ENCODE measurements around the gene NRTN. TPM values are rescaled to one million over a fixed set of nuclear protein-coding genes. Genes with fewer than 3 reads are reported as not detected.

Gene NRTN
- total RNA-seq, result 1 to 10 TPM; 1.1 to 3.8 (median 1.4) TPM

GRCh38 chr19:5804516-5805461, at the start of gene NRTN:
Gene NRTN, plus strand, starts transcription at chr19:5805067. Its CDS starts 19,099 bp downstream, at chr19:5824166.
- no peaks in the 10 kb centered on the region for H3K9me3 ChIP-seq
- no peak for DNase-seq
- peaks cover 0 to 63% (median 3%) of the 10 kb centered on the region in 4 donors for H3K27me3 ChIP-seq
- TF ChIP-seq POLR2A (IDR thresholded peaks at IDR 0.05) (no peak), CTCF (IDR thresholded peaks at IDR 0.05) (no peak)
- H3K4me1 ChIP-seq, result peaks cover 9 to 49% (median 21%) of the 10 kb centered on the region in 3 donors
- intact Hi-C loops (cut with DNase I), result loop anchor here (2.0 kb wide), 1 partner anchor 88 kb away; no protein-coding TSS in a partner anchor
- peak within 1 kb of the TSS; percentile 24 to 81 (median 78) for H3K27ac ChIP-seq
- no peaks in the 10 kb centered on the region for H3K36me3 ChIP-seq
- 3 to 11% methylated on average over 7 of the region's 107 CpGs for WGBS, 2 donors
- H3K4me3 ChIP-seq, result peak within 1 kb of the TSS in 3 of 4 donors; percentile 43 to 61 (median 45)

GRCh38 chr19:5762608-5763217, 42.2 kb upstream of the NRTN start:
- TF ChIP-seq CTCF (IDR thresholded peaks at IDR 0.05) (no peak), POLR2A (IDR thresholded peaks at IDR 0.05) (no peak)
- Histone ChIP-seq H3K9me3 (no peaks in the 10 kb centered on the region), H3K36me3 (no peaks in the 10 kb centered on the region), H3K27ac (no peak overlapping the region), H3K4me1 (no peaks in the 10 kb centered on the region), H3K4me3 (no peak overlapping the region), H3K27me3 (peaks cover 0 to 6% (median 0%) of the 10 kb centered on the region in 4 donors)
- no peak for DNase-seq
- intact Hi-C loops (cut with DNase I), result no loop called here
- WGBS, 2 donors, result 87 to 88% methylated on average over 5 of the region's 5 CpGs

- WGBS, 2 donors, result 76 to 87% methylated on average over 2 to 3 of the region's 3 CpGs
- Histone ChIP-seq H3K4me1 (no peaks in the 10 kb centered on the region), H3K27ac (no peak overlapping the region), H3K4me3 (no peak overlapping the region), H3K9me3 (no peaks in the 10 kb centered on the region), H3K27me3 (no peaks in the 10 kb centered on the region), H3K36me3 (no peaks in the 10 kb centered on the region)
- intact Hi-C loops (cut with DNase I), result no loop called here
- no peak for DNase-seq
- no peak for TF ChIP-seq CTCF (IDR thresholded peaks at IDR 0.05)
- TF ChIP-seq POLR2A (IDR thresholded peaks at IDR 0.05), result no peak
These were observed 39.6 kb upstream of the NRTN start for GRCh38 chr19:5765220-5765619.

- H3K4me1 ChIP-seq, result no peaks in the 10 kb centered on the region
- peaks cover 0 to 5% (median 0%) of the 10 kb centered on the region in 4 donors for H3K27me3 ChIP-seq
- 83 to 86% methylated on average over 10 of the region's 10 CpGs for WGBS, 2 donors
- no peak for TF ChIP-seq POLR2A (IDR thresholded peaks at IDR 0.05)
- no peak for TF ChIP-seq CTCF (IDR thresholded peaks at IDR 0.05)
- DNase-seq, result no peak
- H3K4me3 ChIP-seq, result no peak overlapping the region
- intact Hi-C loops (cut with DNase I), result no loop called here
- no peaks in the 10 kb centered on the region for H3K36me3 ChIP-seq
- H3K27ac ChIP-seq, result no peak overlapping the region
- H3K9me3 ChIP-seq, result no peaks in the 10 kb centered on the region
These were observed 36.9 kb upstream of the NRTN start for GRCh38 chr19:5767949-5768348.

- Histone ChIP-seq H3K36me3 (no peaks in the 10 kb centered on the region), H3K4me1 (peaks cover 0 to 7% (median 0%) of the 10 kb centered on the region in 3 donors), H3K27me3 (peaks cover 0 to 5% (median 0%) of the 10 kb centered on the region in 4 donors), H3K27ac (no peak overlapping the region), H3K9me3 (no peaks in the 10 kb centered on the region), H3K4me3 (no peak overlapping the region)
- no peak for DNase-seq
- intact Hi-C loops (cut with DNase I), result no loop called here
- 78 to 86% methylated on average over 17 to 19 of the region's 19 CpGs for WGBS, 2 donors
- no peak for TF ChIP-seq CTCF (IDR thresholded peaks at IDR 0.05)
These were observed 32.5 kb upstream of the NRTN start for GRCh38 chr19:5772416-5772815.

Data from esophagus squamous epithelium (tissue), 5 donors.